HepG2 (cell line): ENCODE measurements around the gene FOXR1. TPM values are rescaled to one million over a fixed set of nuclear protein-coding genes. Genes with fewer than 3 reads are reported as not detected.

Source experiments
- ARNTL ChIP-seq: sonication (generic); formaldehyde crosslinking; IDR thresholded peaks from 2 replicates; pipeline ENCODE4 v1.4.0; 2020; ENCODE audit warnings: mild to moderate bottlenecking, missing genetic modification reagents
- EED ChIP-seq: sonication (generic); formaldehyde crosslinking; IDR thresholded peaks from 2 replicates; pipeline ENCODE4 v1.5.0; 2020; ENCODE audit warnings: mild to moderate bottlenecking, missing genetic modification reagents
- FOXK1 ChIP-seq: sonication (generic); formaldehyde crosslinking; IDR thresholded peaks from 2 replicates; pipeline ENCODE4 v1.4.0; 2020; ENCODE audit warnings: low read depth, missing genetic modification reagents, borderline replicate concordance
- GABPA ChIP-seq, 2 experiments: IDR thresholded peaks; 2 replicates each; pipeline ENCODE4 v1.6.1; 2011 to 2016; ENCODE audit warnings: low read depth in 2 of 2, low read length in 1 of 2, missing biosample characterization in 1 of 2, missing genetic modification characterization in 1 of 2
- HOXA7 ChIP-seq: sonication (generic); formaldehyde crosslinking; IDR thresholded peaks from 2 replicates; pipeline ENCODE4 v1.8.1; 2022; ENCODE audit warnings: mild to moderate bottlenecking, missing genetic modification reagents, moderate library complexity
- RAD51 ChIP-seq: fragments of 450-650 bp; IDR thresholded peaks from 2 replicates; pipeline ENCODE4 v1.6.1; 2016; ENCODE audit warnings: borderline replicate concordance
- SYNCRIP ChIP-seq: fragments of 200-400 bp; formaldehyde crosslinking; IDR thresholded peaks from 2 replicates; pipeline ENCODE4 v1.6.1; 2018; ENCODE audit warnings: mild to moderate bottlenecking, low read depth, low read length; ENCODE audit not compliant: insufficient read depth
- ZNF589 ChIP-seq: sonication (generic); formaldehyde crosslinking; conservative IDR thresholded peaks from 2 replicates; pipeline ENCODE4 v1.8.0; 2022; ENCODE audit warnings: mild to moderate bottlenecking, moderate library complexity, missing genetic modification reagents
- polyA plus RNA-seq, 8 experiments: library from polyadenylated mRNA; depleted of rRNA in 3 of 8; stranded (reverse) in 7 of 8; unstranded in 1 of 8; fragments of >200 nt; fragmentation: Illumina TruSeq in 4 of 8; extraction: Trizol in 4 of 8; gene quantifications; 2 replicates each; pipeline versions ENCODE4 v1.2.1 to v1.2.3, GENCODE V29; 2011 to 2016; ENCODE audit warnings: low read depth in 4 of 8, missing spikeins in 1 of 8, mixed read lengths in 1 of 8; ENCODE audit not compliant: insufficient read depth in 1 of 8
- total RNA-seq, 5 experiments: library from RNA; depleted of rRNA; stranded (reverse); fragments of >200 nt; fragmentation: Illumina TruSeq; extraction: Trizol; gene quantifications; 2 replicates each; pipeline ENCODE4 v1.2.3, GENCODE V29; 2016; ENCODE audit warnings: low read depth in 1 of 5
- TF ChIP-seq, protein P1 (sequence below): sonication (generic); formaldehyde crosslinking; IDR thresholded peaks from 2 replicates; pipeline ENCODE4 v1.5.0; 2020; ENCODE audit warnings: mild to moderate bottlenecking, missing genetic modification reagents, borderline replicate concordance
- TF ChIP-seq, protein P2 (sequence below): sonication (generic); formaldehyde crosslinking; IDR thresholded peaks from 2 replicates; pipeline ENCODE4 v1.8.1; 2023; ENCODE audit warnings: mild to moderate bottlenecking, moderate library complexity, missing genetic modification reagents
- TF ChIP-seq, protein P3 (sequence below): sonication (generic); formaldehyde crosslinking; IDR thresholded peaks from 2 replicates; pipeline ENCODE4 v1.4.0; 2020; ENCODE audit warnings: mild to moderate bottlenecking, missing genetic modification reagents

FOXR1 gene
- total and polyA plus RNA-seq, 2 of the 13 experiments (the other 11 are each of a cell fraction or from before 2014, with no cell fraction given) = not detected

DNA sequence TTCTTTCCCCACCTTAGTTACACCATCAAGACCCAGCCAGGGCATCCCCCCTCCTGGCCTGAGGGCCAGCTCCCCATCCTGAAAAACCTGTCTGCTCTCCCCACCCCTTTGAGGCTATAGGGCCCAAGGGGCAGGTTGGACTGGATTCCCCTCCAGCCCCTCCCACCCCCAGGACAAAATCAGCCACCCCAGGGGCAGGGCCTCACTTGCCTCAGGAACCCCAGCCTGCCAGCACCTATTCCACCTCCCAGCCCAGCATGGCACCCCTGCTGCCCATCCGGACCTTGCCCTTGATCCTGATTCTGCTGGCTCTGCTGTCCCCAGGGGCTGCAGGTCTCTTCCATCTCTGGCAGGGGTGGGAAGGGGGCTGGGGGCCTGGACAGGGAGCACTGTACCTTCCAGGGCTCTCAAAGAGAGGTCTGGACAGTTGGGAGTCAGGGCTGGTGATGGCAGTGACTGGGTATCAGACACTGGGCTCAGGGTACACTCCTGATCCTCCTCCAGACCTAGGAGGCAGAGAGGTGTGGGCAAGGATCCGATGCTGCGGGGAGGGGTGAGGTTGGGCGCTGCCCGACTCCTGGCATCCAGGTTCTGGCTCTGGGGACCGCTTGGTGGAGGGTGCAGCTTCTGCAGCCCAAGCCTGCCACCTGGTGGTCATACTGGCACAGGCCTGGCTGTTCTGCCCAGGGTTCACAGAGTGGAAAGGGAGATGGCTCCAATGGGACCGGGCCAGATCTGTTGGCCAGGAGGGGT is 15.3 kb upstream of the FOXR1 start, which contains the start of gene UPK2 (continued):
- TF ChIP-seq, protein P1, sequence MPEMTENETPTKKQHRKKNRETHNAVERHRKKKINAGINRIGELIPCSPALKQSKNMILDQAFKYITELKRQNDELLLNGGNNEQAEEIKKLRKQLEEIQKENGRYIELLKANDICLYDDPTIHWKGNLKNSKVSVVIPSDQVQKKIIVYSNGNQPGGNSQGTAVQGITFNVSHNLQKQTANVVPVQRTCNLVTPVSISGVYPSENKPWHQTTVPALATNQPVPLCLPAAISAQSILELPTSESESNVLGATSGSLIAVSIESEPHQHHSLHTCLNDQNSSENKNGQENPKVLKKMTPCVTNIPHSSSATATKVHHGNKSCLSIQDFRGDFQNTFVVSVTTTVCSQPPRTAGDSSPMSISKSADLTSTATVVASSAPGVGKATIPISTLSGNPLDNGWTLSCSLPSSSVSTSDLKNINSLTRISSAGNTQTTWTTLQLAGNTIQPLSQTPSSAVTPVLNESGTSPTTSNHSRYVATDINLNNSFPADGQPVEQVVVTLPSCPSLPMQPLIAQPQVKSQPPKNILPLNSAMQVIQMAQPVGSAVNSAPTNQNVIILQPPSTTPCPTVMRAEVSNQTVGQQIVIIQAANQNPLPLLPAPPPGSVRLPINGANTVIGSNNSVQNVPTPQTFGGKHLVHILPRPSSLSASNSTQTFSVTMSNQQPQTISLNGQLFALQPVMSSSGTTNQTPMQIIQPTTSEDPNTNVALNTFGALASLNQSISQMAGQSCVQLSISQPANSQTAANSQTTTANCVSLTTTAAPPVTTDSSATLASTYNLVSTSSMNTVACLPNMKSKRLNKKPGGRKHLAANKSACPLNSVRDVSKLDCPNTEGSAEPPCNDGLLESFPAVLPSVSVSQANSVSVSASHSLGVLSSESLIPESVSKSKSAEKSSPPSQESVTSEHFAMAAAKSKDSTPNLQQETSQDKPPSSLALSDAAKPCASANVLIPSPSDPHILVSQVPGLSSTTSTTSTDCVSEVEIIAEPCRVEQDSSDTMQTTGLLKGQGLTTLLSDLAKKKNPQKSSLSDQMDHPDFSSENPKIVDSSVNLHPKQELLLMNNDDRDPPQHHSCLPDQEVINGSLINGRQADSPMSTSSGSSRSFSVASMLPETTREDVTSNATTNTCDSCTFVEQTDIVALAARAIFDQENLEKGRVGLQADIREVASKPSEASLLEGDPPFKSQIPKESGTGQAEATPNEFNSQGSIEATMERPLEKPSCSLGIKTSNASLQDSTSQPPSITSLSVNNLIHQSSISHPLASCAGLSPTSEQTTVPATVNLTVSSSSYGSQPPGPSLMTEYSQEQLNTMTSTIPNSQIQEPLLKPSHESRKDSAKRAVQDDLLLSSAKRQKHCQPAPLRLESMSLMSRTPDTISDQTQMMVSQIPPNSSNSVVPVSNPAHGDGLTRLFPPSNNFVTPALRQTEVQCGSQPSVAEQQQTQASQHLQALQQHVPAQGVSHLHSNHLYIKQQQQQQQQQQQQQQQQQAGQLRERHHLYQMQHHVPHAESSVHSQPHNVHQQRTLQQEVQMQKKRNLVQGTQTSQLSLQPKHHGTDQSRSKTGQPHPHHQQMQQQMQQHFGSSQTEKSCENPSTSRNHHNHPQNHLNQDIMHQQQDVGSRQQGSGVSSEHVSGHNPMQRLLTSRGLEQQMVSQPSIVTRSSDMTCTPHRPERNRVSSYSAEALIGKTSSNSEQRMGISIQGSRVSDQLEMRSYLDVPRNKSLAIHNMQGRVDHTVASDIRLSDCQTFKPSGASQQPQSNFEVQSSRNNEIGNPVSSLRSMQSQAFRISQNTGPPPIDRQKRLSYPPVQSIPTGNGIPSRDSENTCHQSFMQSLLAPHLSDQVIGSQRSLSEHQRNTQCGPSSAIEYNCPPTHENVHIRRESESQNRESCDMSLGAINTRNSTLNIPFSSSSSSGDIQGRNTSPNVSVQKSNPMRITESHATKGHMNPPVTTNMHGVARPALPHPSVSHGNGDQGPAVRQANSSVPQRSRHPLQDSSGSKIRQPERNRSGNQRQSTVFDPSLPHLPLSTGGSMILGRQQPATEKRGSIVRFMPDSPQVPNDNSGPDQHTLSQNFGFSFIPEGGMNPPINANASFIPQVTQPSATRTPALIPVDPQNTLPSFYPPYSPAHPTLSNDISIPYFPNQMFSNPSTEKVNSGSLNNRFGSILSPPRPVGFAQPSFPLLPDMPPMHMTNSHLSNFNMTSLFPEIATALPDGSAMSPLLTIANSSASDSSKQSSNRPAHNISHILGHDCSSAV (CRISPR knock-in tag) = no peak
- no peak for TF ChIP-seq FOXK1 (CRISPR knock-in tag)
- TF ChIP-seq SYNCRIP = no peak
- TF ChIP-seq, protein P2, sequence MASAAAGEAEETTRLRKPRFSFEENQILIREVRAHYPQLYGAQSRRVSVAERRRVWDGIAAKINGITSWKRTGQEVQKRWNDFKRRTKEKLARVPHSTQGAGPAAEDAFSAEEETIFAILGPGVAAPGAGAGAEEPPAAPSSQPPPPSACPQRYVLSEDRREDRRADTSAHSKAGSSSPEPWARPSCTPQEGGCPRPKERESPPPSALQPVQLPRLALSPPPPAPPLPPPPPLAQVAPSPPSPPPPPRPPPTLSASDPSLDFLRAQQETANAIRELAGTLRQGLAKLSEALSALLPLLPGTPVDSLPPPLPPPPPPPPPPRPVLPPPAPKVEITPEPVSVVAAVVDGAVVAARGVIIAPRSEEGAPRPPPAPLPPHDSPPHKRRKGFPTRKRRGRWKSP (CRISPR knock-in tag) = no peak
- TF ChIP-seq GABPA (IDR thresholded peaks at IDR 0.05; ENCODE audit: low read depth, low read length) = no peak
- TF ChIP-seq GABPA (CRISPR knock-in tag; IDR thresholded peaks at IDR 0.05; ENCODE audit: low read depth) = no peak
- no peak for TF ChIP-seq HOXA7 (CRISPR knock-in tag)
- TF ChIP-seq EED (CRISPR knock-in tag) = no peak
- no peak for TF ChIP-seq ZNF589 (CRISPR knock-in tag)
- TF ChIP-seq ARNTL (CRISPR knock-in tag) = no peak
- TF ChIP-seq, protein P3, sequence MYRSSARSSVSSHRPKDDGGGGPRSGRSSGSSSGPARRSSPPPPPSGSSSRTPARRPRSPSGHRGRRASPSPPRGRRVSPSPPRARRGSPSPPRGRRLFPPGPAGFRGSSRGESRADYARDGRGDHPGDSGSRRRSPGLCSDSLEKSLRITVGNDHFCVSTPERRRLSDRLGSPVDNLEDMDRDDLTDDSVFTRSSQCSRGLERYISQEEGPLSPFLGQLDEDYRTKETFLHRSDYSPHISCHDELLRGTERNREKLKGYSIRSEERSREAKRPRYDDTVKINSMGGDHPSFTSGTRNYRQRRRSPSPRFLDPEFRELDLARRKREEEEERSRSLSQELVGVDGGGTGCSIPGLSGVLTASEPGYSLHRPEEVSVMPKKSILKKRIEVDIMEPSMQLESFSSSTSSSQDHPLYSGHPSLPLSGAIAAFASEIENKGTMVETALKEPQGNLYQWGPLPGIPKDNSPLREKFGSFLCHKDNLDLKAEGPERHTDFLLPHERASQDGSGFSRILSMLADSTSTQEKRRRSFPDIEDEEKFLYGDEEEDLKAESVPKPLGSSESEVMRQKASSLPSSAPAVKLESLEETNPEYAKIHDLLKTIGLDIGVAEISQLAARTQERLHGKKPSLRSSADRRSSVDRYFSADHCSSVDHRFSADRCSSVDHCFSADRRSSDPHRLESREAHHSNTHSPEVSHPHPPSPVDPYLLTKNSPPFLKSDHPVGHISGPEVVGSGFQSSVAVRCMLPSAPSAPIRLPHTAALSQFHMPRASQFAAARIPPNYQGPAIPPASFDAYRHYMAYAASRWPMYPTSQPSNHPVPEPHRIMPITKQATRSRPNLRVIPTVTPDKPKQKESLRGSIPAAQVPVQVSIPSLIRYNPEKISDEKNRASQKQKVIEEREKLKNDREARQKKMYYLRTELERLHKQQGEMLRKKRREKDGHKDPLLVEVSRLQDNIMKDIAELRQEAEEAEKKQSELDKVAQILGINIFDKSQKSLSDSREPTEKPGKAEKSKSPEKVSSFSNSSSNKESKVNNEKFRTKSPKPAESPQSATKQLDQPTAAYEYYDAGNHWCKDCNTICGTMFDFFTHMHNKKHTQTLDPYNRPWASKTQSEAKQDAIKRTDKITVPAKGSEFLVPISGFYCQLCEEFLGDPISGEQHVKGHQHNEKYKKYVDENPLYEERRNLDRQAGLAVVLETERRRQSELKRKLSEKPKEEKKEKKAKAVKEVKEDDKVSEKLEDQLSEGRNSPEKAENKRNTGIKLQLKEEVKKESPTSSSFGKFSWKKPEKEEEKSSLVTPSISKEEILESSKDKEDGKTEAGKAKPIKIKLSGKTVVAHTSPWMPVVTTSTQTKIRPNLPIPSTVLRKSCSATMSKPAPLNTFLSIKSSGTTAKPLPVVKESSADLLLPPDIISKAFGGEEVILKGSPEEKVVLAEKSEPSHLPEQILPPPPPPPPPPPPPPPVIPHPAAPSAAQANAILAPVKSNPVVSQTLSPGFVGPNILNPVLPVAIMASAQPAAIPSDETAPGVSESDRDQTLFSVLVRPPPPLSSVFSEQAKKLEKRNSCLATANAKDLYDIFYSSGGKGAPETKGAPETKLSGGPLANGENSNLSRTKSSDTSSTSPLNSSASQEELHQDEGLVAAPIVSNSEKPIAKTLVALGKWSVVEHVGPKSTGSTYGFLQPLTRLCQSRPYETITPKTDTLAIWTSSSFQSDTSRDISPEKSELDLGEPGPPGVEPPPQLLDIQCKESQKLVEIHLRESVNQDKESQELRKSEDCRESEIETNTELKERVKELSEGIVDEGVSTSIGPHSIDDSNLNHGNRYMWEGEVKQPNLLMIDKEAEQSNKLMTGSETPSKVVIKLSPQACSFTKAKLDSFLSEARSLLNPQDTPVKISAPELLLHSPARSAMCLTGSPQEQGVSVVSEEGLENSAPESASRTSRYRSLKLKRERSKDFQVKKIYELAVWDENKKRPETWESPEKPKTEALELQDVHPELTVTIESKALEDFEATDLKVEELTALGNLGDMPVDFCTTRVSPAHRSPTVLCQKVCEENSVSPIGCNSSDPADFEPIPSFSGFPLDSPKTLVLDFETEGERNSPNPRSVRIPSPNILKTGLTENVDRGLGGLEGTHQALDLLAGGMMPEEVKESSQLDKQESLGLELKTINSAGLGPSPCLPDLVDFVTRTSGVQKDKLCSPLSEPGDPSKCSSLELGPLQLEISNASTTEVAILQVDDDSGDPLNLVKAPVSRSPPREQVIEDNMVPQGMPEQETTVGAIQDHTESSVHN = no peak
- TF ChIP-seq RAD51 = no peak
